ENCODE measurements around the gene PGAM1. TPM values are rescaled to one million over a fixed set of nuclear protein-coding genes. Genes with fewer than 3 reads are reported as not detected.

PGAM1 gene
- total and polyA plus RNA-seq, 2 of the 13 experiments (the other 11 are each of a cell fraction or from before 2014, with no cell fraction given): 354 to 483 TPM

- TF ChIP-seq HMGXB4 (CRISPR knock-in tag; IDR thresholded peaks at IDR 0.05; ENCODE audit: borderline replicate concordance in 1 of 2, low read depth in 1 of 2) (peak; percentile 24 to 53; a peak in 1 of 4 replicates), ZNF792 (CRISPR knock-in tag; IDR thresholded peaks at IDR 0.05) (peak; percentile 47; the same call in 1 of the 2 replicates), ZNF335 (CRISPR knock-in tag; IDR thresholded peaks at IDR 0.05) (0 out of 2 replicates have a peak, but pooled peaks have one; percentile 22), FOXK1 (CRISPR knock-in tag; IDR thresholded peaks at IDR 0.05; ENCODE audit: borderline replicate concordance, low read depth) (0 out of 2 replicates have a peak, but pooled peaks have one; percentile 26), PHF8 (CRISPR knock-in tag; IDR thresholded peaks at IDR 0.05) (peak; percentile 38; the same call in 1 of the 2 replicates), ARID4A (CRISPR knock-in tag; IDR thresholded peaks at IDR 0.05; ENCODE audit: borderline replicate concordance) (peak; percentile 50; the same call in 1 of the 2 replicates), YY1 (IDR thresholded peaks at IDR 0.05; ENCODE audit: insufficient read depth, insufficient replicate concordance, low read depth, low read length) (peak; percentile 31), DNMT1 (CRISPR knock-in tag; IDR thresholded peaks at IDR 0.05) (no peak), ZNF580 (CRISPR knock-in tag; IDR thresholded peaks at IDR 0.05; ENCODE audit: borderline replicate concordance, low read depth) (0 out of 2 replicates have a peak, but pooled peaks have one; percentile 36), XRCC5 (optimal IDR thresholded peaks at IDR 0.05; ENCODE audit: low read length) (peak; percentile 91), ZBTB33 (CRISPR knock-in tag; IDR thresholded peaks at IDR 0.05) (0 out of 2 replicates have a peak, but pooled peaks have one; percentile 11), RXRB (CRISPR knock-in tag; IDR thresholded peaks at IDR 0.05; ENCODE audit: borderline replicate concordance) (peak; percentile 55; the same call in 1 of the 2 replicates), NONO (IDR thresholded peaks at IDR 0.05) (no peak), NONO (CRISPR knock-in tag; conservative IDR thresholded peaks at IDR 0.05) (0 out of 2 replicates have a peak, but pooled peaks have one; percentile 26), ATF2 (CRISPR knock-in tag; IDR thresholded peaks at IDR 0.05) (peak; percentile 60), ELF1 (CRISPR knock-in tag; IDR thresholded peaks at IDR 0.05) (peak; percentile 48; the same call in 1 of the 2 replicates), ZNF746 (CRISPR knock-in tag; IDR thresholded peaks at IDR 0.05) (no peak), SMC3 (IDR thresholded peaks at IDR 0.05; ENCODE audit: low read length) (peak; percentile 89), ERF (CRISPR knock-in tag; IDR thresholded peaks at IDR 0.05) (peak; percentile 41; the same call in 1 of the 2 replicates)
These were observed 37.6 kb downstream of the PGAM1 start (continued) for GRCh38 chr10:97463363-97464132.

Measured in HepG2 (cell line).